ENCODE measurements around the gene ACTMAP.

DNA sequence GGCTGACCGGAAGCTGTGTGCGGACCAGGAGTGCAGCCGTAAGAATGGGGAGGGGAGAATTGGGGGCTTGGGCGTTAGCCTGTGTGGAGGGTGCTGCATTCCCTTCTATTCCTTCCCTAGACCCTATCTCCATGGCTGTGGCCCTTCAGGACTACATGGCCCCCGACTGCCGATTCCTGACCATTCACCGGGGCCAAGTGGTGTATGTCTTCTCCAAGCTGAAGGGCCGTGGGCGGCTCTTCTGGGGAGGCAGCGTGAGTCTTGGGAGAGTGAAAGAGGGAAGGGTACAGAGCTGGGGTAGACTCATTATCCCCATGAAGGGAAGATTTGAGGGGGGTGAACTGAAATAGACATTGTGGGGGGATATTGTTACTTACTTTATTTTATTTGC, 25.4 kb upstream of the ACTMAP start:
- TF ChIP-seq RAD21 (IDR thresholded peaks at IDR 0.05) (no peak), TAF1 (conservative IDR thresholded peaks at IDR 0.05) (no peak), SP1 (IDR thresholded peaks at IDR 0.05) (no peak), GABPA (IDR thresholded peaks at IDR 0.05 in 1 of 2, conservative IDR thresholded peaks at IDR 0.05 in 1 of 2) (no peak), YY1 (IDR thresholded peaks at IDR 0.05) (no peak), JUND (IDR thresholded peaks at IDR 0.05) (no peak)
- TF ChIP-seq, protein P1, sequence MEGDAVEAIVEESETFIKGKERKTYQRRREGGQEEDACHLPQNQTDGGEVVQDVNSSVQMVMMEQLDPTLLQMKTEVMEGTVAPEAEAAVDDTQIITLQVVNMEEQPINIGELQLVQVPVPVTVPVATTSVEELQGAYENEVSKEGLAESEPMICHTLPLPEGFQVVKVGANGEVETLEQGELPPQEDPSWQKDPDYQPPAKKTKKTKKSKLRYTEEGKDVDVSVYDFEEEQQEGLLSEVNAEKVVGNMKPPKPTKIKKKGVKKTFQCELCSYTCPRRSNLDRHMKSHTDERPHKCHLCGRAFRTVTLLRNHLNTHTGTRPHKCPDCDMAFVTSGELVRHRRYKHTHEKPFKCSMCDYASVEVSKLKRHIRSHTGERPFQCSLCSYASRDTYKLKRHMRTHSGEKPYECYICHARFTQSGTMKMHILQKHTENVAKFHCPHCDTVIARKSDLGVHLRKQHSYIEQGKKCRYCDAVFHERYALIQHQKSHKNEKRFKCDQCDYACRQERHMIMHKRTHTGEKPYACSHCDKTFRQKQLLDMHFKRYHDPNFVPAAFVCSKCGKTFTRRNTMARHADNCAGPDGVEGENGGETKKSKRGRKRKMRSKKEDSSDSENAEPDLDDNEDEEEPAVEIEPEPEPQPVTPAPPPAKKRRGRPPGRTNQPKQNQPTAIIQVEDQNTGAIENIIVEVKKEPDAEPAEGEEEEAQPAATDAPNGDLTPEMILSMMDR (IDR thresholded peaks at IDR 0.05; ENCODE audit: low read depth, low read length, missing input control), result no peak
- TF ChIP-seq, protein P2, sequence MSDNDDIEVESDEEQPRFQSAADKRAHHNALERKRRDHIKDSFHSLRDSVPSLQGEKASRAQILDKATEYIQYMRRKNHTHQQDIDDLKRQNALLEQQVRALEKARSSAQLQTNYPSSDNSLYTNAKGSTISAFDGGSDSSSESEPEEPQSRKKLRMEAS (IDR thresholded peaks at IDR 0.05), result no peak
- TF ChIP-seq, protein P3, sequence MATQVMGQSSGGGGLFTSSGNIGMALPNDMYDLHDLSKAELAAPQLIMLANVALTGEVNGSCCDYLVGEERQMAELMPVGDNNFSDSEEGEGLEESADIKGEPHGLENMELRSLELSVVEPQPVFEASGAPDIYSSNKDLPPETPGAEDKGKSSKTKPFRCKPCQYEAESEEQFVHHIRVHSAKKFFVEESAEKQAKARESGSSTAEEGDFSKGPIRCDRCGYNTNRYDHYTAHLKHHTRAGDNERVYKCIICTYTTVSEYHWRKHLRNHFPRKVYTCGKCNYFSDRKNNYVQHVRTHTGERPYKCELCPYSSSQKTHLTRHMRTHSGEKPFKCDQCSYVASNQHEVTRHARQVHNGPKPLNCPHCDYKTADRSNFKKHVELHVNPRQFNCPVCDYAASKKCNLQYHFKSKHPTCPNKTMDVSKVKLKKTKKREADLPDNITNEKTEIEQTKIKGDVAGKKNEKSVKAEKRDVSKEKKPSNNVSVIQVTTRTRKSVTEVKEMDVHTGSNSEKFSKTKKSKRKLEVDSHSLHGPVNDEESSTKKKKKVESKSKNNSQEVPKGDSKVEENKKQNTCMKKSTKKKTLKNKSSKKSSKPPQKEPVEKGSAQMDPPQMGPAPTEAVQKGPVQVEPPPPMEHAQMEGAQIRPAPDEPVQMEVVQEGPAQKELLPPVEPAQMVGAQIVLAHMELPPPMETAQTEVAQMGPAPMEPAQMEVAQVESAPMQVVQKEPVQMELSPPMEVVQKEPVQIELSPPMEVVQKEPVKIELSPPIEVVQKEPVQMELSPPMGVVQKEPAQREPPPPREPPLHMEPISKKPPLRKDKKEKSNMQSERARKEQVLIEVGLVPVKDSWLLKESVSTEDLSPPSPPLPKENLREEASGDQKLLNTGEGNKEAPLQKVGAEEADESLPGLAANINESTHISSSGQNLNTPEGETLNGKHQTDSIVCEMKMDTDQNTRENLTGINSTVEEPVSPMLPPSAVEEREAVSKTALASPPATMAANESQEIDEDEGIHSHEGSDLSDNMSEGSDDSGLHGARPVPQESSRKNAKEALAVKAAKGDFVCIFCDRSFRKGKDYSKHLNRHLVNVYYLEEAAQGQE (IDR thresholded peaks at IDR 0.05), result no peak
- TF ChIP-seq, protein P4, sequence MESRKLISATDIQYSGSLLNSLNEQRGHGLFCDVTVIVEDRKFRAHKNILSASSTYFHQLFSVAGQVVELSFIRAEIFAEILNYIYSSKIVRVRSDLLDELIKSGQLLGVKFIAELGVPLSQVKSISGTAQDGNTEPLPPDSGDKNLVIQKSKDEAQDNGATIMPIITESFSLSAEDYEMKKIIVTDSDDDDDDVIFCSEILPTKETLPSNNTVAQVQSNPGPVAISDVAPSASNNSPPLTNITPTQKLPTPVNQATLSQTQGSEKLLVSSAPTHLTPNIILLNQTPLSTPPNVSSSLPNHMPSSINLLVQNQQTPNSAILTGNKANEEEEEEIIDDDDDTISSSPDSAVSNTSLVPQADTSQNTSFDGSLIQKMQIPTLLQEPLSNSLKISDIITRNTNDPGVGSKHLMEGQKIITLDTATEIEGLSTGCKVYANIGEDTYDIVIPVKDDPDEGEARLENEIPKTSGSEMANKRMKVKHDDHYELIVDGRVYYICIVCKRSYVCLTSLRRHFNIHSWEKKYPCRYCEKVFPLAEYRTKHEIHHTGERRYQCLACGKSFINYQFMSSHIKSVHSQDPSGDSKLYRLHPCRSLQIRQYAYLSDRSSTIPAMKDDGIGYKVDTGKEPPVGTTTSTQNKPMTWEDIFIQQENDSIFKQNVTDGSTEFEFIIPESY (IDR thresholded peaks at IDR 0.05), result no peak

All from liver (tissue), 3 donors.